Tibial nerve (tissue), 4 donors: ENCODE data around the gene CACNG7. TPM values are rescaled to one million over a fixed set of nuclear protein-coding genes. Genes with fewer than 3 reads are reported as not detected.
"Not testable (repeated sequence)": the region's sequence is repeated elsewhere in the genome, so short reads cannot be mapped to it uniquely, and the experiment has no call there.

Experiments
- DNase-seq, 2 donors: peaks; one replicate each; pipeline ENCODE4 v3.0.0-alpha.2; 2019; ENCODE audit warnings: low spot score in 2 of 2
- H3K27ac ChIP-seq, 4 donors: fragments of 200-600 bp; sonication (generic) in 3 of 4; one replicate each; pipeline ENCODE4 v1.5.1; 2017 to 2019; ENCODE audit warnings: mild to moderate bottlenecking in 1 of 4
- H3K27me3 ChIP-seq, 2 donors: fragments of 200-600 bp; sonication (generic) in 1 of 2; one replicate each; pipeline versions ENCODE4 v1.5.1 to v1.6.0; 2017 to 2019
- H3K36me3 ChIP-seq, 3 donors: fragments of 200-600 bp; sonication (generic); one replicate each; pipeline ENCODE4 v1.5.1; 2018 to 2019
- H3K4me1 ChIP-seq, 4 donors: fragments of 200-600 bp; sonication (generic) in 3 of 4; one replicate each; pipeline ENCODE4 v1.5.1; 2017 to 2019
- H3K4me3 ChIP-seq, 4 donors: fragments of 200-600 bp; sonication (generic) in 3 of 4; one replicate each; pipeline ENCODE4 v1.5.1; 2017 to 2019; ENCODE audit warnings: mild to moderate bottlenecking in 1 of 4, moderate library complexity in 1 of 4
- H3K9me3 ChIP-seq, 4 donors: fragments of 200-600 bp; sonication (generic) in 3 of 4; one replicate each; pipeline ENCODE4 v1.5.1; 2017 to 2019
- EP300 ChIP-seq, 2 donors: sonication (generic); formaldehyde crosslinking; IDR thresholded peaks; one replicate each; pipeline ENCODE4 v1.6.1; 2017; ENCODE audit warnings: antibody characterized with exemption in 2 of 2, mild to moderate bottlenecking in 1 of 2
- POLR2A ChIP-seq, 2 donors: fragments of 450-650 bp; IDR thresholded peaks; one replicate each; pipeline ENCODE4 v1.6.1; 2017; ENCODE audit warnings: antibody characterized with exemption in 2 of 2, mild to moderate bottlenecking in 2 of 2, moderate library complexity in 2 of 2
- WGBS, 2 donors: methylation state at CpG; one replicate each; pipeline ENCODE4 v1.1.5; 2018; 5-methylcytosine and 5-hydroxymethylcytosine counted together
- total RNA-seq, 4 donors: library from RNA; depleted of rRNA; stranded (reverse); fragments of >200 nt; gene quantifications; one replicate each; pipeline ENCODE4 v1.1.0, GENCODE V29; 2016
- TF ChIP-seq, protein P1 (sequence below), 5 experiments: fragments of 200-600 bp in 3 of 5; fragments of 450-650 bp in 2 of 5; sonication (generic) in 3 of 5; IDR thresholded peaks; one replicate each; pipeline ENCODE4 v1.5.1; 2016 to 2019; ENCODE audit warnings: antibody characterized with exemption in 5 of 5, mild to moderate bottlenecking in 3 of 5, moderate library complexity in 2 of 5

The CACNG7 gene
- total RNA-seq, 4 donors from 2014 or later, result not detected

DNA sequence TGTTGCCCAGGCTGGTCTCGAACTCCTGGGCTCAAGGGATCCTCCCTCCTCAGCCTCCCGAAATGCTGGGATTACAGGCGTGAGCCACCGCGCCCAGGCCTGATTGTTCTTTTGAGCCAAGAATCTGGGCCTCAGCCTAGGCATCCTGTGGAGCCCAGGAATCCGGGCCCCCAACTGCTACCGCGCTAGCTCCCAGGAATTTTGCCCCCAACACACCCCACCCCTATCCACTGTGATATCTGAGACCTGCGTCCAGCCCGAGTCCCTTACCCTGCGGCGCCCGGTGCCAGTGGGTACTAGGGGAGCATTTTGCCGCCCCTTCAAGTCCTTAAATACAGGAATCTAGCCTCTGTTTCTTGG lies 42.2 kb upstream of the CACNG7 start:
- 11 to 28% methylated on average over 10 to 14 of the region's 14 CpGs for WGBS, 2 donors
- no peaks in the 10 kb centered on the region for H3K9me3 ChIP-seq
- no peaks in the 10 kb centered on the region for H3K36me3 ChIP-seq
- TF ChIP-seq POLR2A (IDR thresholded peaks at IDR 0.05) (no peak), EP300 (IDR thresholded peaks at IDR 0.05) (no peak)
- TF ChIP-seq, protein P1, sequence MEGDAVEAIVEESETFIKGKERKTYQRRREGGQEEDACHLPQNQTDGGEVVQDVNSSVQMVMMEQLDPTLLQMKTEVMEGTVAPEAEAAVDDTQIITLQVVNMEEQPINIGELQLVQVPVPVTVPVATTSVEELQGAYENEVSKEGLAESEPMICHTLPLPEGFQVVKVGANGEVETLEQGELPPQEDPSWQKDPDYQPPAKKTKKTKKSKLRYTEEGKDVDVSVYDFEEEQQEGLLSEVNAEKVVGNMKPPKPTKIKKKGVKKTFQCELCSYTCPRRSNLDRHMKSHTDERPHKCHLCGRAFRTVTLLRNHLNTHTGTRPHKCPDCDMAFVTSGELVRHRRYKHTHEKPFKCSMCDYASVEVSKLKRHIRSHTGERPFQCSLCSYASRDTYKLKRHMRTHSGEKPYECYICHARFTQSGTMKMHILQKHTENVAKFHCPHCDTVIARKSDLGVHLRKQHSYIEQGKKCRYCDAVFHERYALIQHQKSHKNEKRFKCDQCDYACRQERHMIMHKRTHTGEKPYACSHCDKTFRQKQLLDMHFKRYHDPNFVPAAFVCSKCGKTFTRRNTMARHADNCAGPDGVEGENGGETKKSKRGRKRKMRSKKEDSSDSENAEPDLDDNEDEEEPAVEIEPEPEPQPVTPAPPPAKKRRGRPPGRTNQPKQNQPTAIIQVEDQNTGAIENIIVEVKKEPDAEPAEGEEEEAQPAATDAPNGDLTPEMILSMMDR (IDR thresholded peaks at IDR 0.05), result no peak
- peak overlapping the region; percentile 83 to 97 (median 96) for H3K27ac ChIP-seq
- H3K4me1 ChIP-seq, result peaks cover 0 to 54% (median 22%) of the 10 kb centered on the region in 4 donors
- no peak for DNase-seq
- H3K27me3 ChIP-seq, result no peaks in the 10 kb centered on the region
- peak overlapping the region; percentile 70 to 83 (median 75) for H3K4me3 ChIP-seq

DNA sequence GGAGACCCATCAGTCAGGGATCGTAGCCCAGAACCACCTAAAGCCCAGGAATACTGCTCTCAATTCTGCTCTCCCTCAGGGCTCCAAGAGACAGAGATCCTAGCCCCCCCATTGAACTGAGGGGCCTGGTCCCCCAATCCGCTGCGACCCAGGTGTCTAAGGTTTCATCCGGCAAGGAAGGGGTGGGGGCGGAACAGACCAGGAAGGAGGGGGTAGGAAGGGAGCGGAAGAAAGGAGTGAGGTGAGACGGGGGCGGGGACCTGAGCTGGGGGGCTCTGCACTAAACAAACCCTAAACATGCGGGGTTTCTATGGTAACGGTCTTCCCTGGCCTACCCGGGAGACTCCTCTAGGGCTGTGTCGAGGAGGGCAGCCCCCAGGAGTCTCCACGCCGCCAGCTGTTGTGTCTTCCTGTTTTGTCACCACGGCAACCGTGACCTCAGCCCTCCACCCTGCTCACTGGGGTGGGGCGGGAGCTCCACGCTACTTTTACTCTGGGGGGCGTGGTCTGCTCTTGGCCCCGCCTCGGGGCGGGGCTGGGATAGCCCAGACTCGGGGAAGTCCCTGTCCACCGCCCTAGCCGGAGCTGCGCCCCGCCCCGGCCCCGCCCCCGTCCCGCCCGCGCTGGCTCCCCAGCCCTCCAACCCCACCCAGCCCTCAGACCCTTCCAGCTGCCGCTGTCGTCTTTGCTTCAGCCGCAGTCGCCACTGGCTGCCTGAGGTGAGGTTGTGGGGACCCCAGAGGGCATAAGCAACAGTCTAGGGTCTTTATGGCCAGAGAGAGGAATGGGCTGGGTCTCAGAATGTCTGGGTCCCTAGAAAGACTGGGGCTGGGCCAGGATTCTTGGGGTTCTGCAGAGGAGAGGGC lies 41.6 kb upstream of the CACNG7 start, which contains the start of gene MYADM:
TSS of gene MYADM (plus strand) at position 659 of the 866 bp plus-strand sequence. CDS start 5,647 bp downstream, outside the sequence.
- Histone ChIP-seq H3K4me1 (peaks cover 0 to 60% (median 22%) of the 10 kb centered on the region in 4 donors), H3K9me3 (no peaks in the 10 kb centered on the region), H3K4me3 (peak within 1 kb of the TSS; percentile 70 to 83 (median 75)), H3K27me3 (no peaks in the 10 kb centered on the region), H3K36me3 (peaks cover 0 to 2% (median 0%) of the 10 kb centered on the region in 3 donors), H3K27ac (peak within 1 kb of the TSS; percentile 88 to 97 (median 96))
- TF ChIP-seq, protein P1 (IDR thresholded peaks at IDR 0.05), result no peak
- TF ChIP-seq POLR2A (IDR thresholded peaks at IDR 0.05) (peak; percentile 63 to 80), EP300 (IDR thresholded peaks at IDR 0.05) (peak; percentile 92 to 94)
- DNase-seq, result peak; percentile 100
- WGBS, 2 donors, result 0 to 1% methylated on average over 20 to 25 of the region's 37 CpGs

DNA sequence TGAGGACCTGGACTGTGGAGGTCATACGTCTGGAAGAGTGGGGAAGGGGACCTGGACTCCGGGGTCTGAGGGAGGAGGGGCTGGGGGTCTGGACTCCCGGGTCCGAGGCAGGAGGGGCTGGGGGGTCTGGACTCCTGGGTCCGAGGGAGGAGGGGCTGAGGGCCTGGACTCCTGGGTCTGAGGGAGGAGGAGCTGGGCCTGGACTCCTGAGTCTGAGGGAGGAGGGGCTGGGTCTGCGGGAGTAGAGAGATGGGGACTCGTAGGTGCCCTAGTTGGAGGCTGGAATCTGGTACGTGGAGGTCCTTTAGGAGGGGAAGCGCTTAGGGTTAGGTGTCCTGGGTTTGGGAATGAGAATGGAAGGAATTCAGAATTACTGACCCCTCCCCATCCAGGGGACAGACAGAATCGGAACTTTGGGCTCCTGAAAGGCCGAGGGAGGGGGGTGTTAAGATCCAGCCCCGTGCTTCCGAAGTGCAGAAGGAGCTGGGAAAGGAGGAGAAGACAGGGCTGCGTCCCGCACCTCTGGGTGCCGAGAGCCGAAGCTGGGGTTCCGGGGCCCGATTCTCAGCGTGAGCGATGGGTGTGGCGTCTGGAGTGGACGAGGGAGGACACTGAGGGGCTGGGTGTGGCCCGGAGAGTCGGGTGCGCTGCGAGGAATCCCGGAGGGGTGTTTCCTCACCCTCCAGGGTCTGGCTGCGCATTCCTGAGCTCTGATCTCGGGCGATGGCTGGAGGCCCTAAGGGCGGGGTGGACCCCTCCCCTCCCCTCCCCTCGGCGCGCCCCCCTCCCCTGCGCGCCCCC lies 40.8 kb upstream of the CACNG7 start:
- H3K27me3 ChIP-seq, result no peaks in the 10 kb centered on the region
- H3K4me1 ChIP-seq, result peaks cover 0 to 65% (median 22%) of the 10 kb centered on the region in 4 donors
- no peaks in the 10 kb centered on the region for H3K9me3 ChIP-seq
- peak overlapping the region; percentile 88 to 97 (median 96) for H3K27ac ChIP-seq
- peaks cover 0 to 11% (median 0%) of the 10 kb centered on the region in 3 donors for H3K36me3 ChIP-seq
- 0 to 1% methylated on average over 25 to 28 of the region's 37 CpGs for WGBS, 2 donors
- no peak for DNase-seq
- H3K4me3 ChIP-seq, result peak overlapping the region; percentile 70 to 83 (median 75)
- TF ChIP-seq POLR2A (IDR thresholded peaks at IDR 0.05) (no peak), EP300 (IDR thresholded peaks at IDR 0.05) (no peak)
- TF ChIP-seq, protein P1 (IDR thresholded peaks at IDR 0.05), result no peak

DNA sequence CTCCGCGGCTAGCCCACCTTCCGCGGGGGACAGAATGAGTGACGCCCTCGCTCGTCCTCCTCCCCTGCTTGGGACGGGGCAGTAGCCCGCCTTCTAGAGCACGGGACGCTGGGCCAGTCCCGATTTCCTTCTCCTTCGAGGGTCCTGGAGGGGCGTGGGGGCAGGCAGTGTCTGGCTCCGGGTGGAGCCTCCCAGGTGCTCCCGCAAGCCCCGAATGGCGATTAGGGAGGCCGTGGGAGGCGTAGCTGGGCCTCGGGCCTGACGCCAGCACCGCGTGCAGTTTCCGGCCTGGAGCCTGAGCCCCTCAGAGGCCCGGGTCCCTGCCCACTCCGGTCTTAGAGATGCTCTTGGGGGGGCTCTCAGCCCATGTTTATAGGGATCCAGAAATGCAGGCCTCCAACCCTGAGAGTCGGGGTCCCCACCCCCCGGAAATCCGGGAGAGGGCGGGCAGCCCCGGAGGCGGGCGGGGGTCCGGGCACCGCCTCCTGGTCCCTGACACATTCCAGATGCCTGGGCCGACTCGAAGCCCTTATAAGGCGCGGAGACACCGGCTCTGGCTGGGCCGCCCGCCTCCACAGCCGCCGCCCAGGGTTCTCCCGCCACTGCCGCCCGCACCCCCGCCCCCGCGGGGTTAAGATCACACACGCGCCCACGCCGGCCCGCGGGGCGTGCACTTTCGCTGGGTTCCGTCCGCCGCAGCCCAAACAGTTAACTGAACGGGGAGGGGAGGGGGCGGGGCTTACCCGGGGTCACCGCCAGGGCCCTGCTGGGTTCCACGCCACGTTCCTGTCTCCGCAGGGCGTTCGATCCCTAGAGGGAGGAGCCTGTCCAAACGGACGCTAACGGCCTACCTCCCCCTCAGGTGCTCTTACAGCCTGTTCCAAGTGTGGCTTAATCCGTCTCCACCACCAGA lies 39.9 kb upstream of the CACNG7 start:
- no peaks in the 10 kb centered on the region for H3K27me3 ChIP-seq
- peak overlapping the region; percentile 88 to 97 (median 96) for H3K27ac ChIP-seq
- peak overlapping the region; percentile 70 to 83 (median 75) for H3K4me3 ChIP-seq
- peaks cover 0 to 70% (median 22%) of the 10 kb centered on the region in 4 donors for H3K4me1 ChIP-seq
- DNase-seq, result peak; percentile 70 to 71
- TF ChIP-seq EP300 (IDR thresholded peaks at IDR 0.05) (peak; percentile 55 to 82), POLR2A (IDR thresholded peaks at IDR 0.05) (peak; percentile 46 to 74)
- TF ChIP-seq, protein P1 (IDR thresholded peaks at IDR 0.05), result peak in 4 of 5 experiments; percentile 19 to 77 (median 42)
- peaks cover 0 to 19% (median 6%) of the 10 kb centered on the region in 3 donors for H3K36me3 ChIP-seq
- no peaks in the 10 kb centered on the region for H3K9me3 ChIP-seq
- 1 to 2% methylated on average over 25 to 31 of the region's 75 CpGs for WGBS, 2 donors

DNA sequence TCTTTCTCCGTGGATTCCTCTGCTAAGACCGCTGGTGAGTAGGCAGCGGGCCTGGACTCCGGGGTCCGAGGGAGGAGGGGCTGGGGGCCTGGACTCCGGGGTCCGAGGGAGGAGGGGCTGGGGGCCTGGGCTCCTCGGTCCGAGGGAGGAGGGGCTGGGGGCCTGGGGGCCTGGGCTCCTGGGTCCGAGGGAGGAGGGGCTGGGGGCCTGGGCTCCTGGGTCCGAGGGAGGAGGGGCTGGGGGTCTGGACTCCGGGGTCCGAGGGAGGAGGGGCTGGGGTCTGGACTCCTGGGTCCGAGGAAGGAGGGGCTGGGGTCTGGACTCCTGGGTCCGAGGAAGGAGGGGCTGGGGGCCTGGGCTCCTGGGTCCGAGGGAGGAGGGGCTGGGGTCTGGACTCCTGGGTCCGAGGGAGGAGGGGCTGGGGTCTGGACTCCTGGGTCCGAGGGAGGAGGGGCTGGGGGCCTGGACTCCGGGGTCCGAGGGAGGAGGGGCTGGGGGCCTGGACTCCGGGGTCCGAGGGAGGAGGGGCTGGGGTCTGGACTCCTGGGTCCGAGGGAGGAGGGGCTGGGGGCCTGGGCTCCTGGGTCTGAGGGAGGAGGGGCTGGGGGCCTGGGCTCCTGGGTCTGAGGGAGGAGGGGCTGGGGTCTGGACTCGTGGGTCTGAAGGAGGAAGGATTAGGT lies 39.1 kb upstream of the CACNG7 start:
- Histone ChIP-seq H3K36me3 (peaks cover 0 to 27% (median 8%) of the 10 kb centered on the region in 3 donors), H3K4me1 (peaks cover 0 to 69% (median 22%) of the 10 kb centered on the region in 4 donors), H3K27ac (peak overlapping the region; percentile 88 to 97 (median 96)), H3K4me3 (peak overlapping the region; percentile 70 to 83 (median 75))
- H3K9me3 ChIP-seq, H3K27me3 ChIP-seq, DNase-seq: not testable (repeated sequence)
- WGBS, 2 donors, result 6 to 20% methylated on average over 2 to 12 of the region's 24 CpGs
